ENCODE results near the gene CWC27. TPM values are rescaled to one million over a fixed set of nuclear protein-coding genes. Genes with fewer than 3 reads are reported as not detected.
A peak's percentile ranks its signal among the peaks of the same experiment; 100 is the strongest.

CWC27 gene
- polyA plus RNA-seq: 28.8 TPM

- Mint-ChIP-seq H3K4me1 (peaks cover 32 to 50% (median 44%) of the 10 kb centered on the region in 3 donors), H3K9me3 (no peaks in the 10 kb centered on the region), H3K27me3 (no peaks in the 10 kb centered on the region), H3K4me3 (peak within 1 kb of the TSS; percentile 92 to 100 (median 97)), H3K27ac (peak within 1 kb of the TSS; percentile 75 to 100 (median 96)), H3K36me3 (no peaks in the 10 kb centered on the region)
Observed at GRCh38 chr5:64768358-64769312, at the start of gene CWC27, which contains the start of gene SREK1IP1. Gene CWC27 (plus strand): TSS chr5:64768930. CDS start chr5:64769147, 217 bp downstream. Gene SREK1IP1 (minus strand): TSS chr5:64768691. CDS start chr5:64768517, 174 bp downstream.

- Mint-ChIP-seq H3K27ac (no peak overlapping the region), H3K4me1 (no peaks in the 10 kb centered on the region), H3K4me3 (no peak overlapping the region), H3K27me3 (no peaks in the 10 kb centered on the region), H3K9me3 (no peaks in the 10 kb centered on the region), H3K36me3 (peaks cover 20% of the 10 kb centered on the region)
Observed at GRCh38 chr5:64722588-64722987, 46.1 kb upstream of the CWC27 start.

DNA sequence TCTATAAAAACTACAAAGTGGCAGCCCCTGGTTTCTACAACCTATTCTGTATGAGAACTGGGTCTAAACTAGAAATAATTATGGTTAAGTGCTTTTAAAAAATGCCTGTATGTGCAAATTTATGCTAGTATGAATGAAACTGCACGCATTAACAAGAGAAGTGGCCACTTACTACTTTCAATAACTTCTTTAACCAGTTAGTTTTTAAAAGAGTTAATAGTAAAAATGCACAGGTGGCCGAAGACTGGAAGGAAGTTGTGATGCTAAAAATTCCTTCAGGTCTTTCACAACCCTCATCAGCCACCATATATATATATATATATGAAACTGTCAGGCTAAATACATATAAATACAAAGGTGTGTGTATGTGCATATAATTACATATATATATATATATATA is 41.6 kb upstream of the CWC27 start:
- Mint-ChIP-seq H3K4me3 (no peak overlapping the region), H3K27ac (no peak overlapping the region), H3K9me3 (no peaks in the 10 kb centered on the region), H3K27me3 (no peaks in the 10 kb centered on the region), H3K36me3 (peaks cover 27% of the 10 kb centered on the region), H3K4me1 (peaks cover 0 to 4% (median 0%) of the 10 kb centered on the region in 3 donors)

- H3K9me3 Mint-ChIP-seq: no peaks in the 10 kb centered on the region
- H3K4me3 Mint-ChIP-seq: no peak overlapping the region
- H3K27ac Mint-ChIP-seq: no peak overlapping the region
- H3K27me3 Mint-ChIP-seq: no peaks in the 10 kb centered on the region
- peaks cover 0 to 1% (median 0%) of the 10 kb centered on the region in 3 donors for H3K4me1 Mint-ChIP-seq
- peaks cover 4% of the 10 kb centered on the region for H3K36me3 Mint-ChIP-seq
Observed at GRCh38 chr5:64742411-64742810, 26.3 kb upstream of the CWC27 start.

DNA sequence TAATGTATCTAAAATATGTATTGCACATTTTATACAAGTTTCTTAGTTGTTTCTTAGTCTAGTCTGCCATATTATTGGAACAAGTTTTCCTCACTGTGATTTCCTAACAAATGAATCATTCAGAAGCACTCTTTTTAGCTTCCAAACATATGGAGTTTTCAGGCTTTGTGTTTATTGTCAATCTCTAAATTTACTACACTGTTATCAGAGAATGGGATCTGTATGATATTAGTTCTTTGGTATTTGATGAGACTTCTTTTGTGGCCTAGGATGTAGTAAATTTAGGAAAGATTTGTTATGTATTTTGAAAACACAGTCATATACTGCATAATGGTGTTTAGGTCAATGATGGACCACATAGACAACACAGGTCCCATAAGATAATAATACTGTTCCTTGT is 25.9 kb upstream of the CWC27 start:
- H3K4me3 Mint-ChIP-seq: no peak overlapping the region
- H3K27ac Mint-ChIP-seq: no peak overlapping the region
- peaks cover 0 to 1% (median 0%) of the 10 kb centered on the region in 3 donors for H3K4me1 Mint-ChIP-seq
- no peaks in the 10 kb centered on the region for H3K9me3 Mint-ChIP-seq
- H3K36me3 Mint-ChIP-seq: peaks cover 5% of the 10 kb centered on the region
- no peaks in the 10 kb centered on the region for H3K27me3 Mint-ChIP-seq

DNA sequence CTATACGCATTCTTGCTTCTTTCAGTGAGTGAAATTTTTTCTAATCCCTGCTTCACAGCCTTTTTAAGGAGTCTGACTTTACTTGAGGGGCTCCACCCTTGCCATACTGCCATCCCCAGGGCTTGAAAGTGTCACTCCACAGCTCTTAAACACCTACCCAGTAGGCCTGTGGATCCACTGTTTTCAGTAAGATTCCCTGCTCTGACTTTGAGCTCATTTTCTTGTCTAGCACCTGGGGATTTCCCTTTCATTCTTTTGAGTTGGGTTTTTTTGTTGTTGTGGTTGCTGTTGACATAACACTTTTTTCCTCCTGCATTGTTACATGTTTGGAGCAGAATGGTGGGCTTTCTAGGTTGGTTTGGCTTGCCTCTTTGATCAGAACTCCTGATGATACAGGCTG is 23.8 kb upstream of the CWC27 start:
- Mint-ChIP-seq H3K36me3 (peaks cover 8% of the 10 kb centered on the region), H3K4me1 (no peaks in the 10 kb centered on the region), H3K27me3 (no peaks in the 10 kb centered on the region), H3K27ac (no peak overlapping the region), H3K4me3 (peak overlapping the region in 1 of 4 donors; percentile 55), H3K9me3 (no peaks in the 10 kb centered on the region)

GRCh38 chr5:64746446-64746845 is 22.3 kb upstream of the CWC27 start:
- Mint-ChIP-seq H3K27me3 (no peaks in the 10 kb centered on the region), H3K4me1 (peaks cover 1 to 9% (median 3%) of the 10 kb centered on the region in 3 donors)

GRCh38 chr5:64749385-64749784 is 19.3 kb upstream of the CWC27 start:
- Mint-ChIP-seq H3K9me3 (no peaks in the 10 kb centered on the region), H3K27me3 (no peaks in the 10 kb centered on the region), H3K4me1 (peaks cover 1 to 9% (median 3%) of the 10 kb centered on the region in 3 donors), H3K4me3 (no peak overlapping the region), H3K36me3 (peaks cover 9% of the 10 kb centered on the region), H3K27ac (peak overlapping the region in 1 of 3 donors; percentile 34)

More at GRCh38 chr5:64746446-64746845, 22.3 kb upstream of the CWC27 start:
- H3K36me3 Mint-ChIP-seq: peaks cover 7% of the 10 kb centered on the region
- H3K27ac Mint-ChIP-seq: no peak overlapping the region
- no peaks in the 10 kb centered on the region for H3K9me3 Mint-ChIP-seq
- no peak overlapping the region for H3K4me3 Mint-ChIP-seq

- H3K4me1 Mint-ChIP-seq: peaks cover 13 to 17% (median 14%) of the 10 kb centered on the region in 3 donors
- no peak overlapping the region for H3K27ac Mint-ChIP-seq
- no peaks in the 10 kb centered on the region for H3K27me3 Mint-ChIP-seq
- H3K9me3 Mint-ChIP-seq: no peaks in the 10 kb centered on the region
- no peak overlapping the region for H3K4me3 Mint-ChIP-seq
- peaks cover 5% of the 10 kb centered on the region for H3K36me3 Mint-ChIP-seq
Observed at GRCh38 chr5:64754066-64754465, 14.7 kb upstream of the CWC27 start.

- no peaks in the 10 kb centered on the region for H3K27me3 Mint-ChIP-seq
- no peaks in the 10 kb centered on the region for H3K9me3 Mint-ChIP-seq
- H3K4me1 Mint-ChIP-seq: peaks cover 13 to 26% (median 15%) of the 10 kb centered on the region in 3 donors
- H3K27ac Mint-ChIP-seq: no peak overlapping the region
- H3K36me3 Mint-ChIP-seq: peaks cover 3% of the 10 kb centered on the region
- H3K4me3 Mint-ChIP-seq: no peak overlapping the region
Observed at GRCh38 chr5:64758901-64759300, 9.8 kb upstream of the CWC27 start.

GRCh38 chr5:64759960-64760660 is 8.6 kb upstream of the CWC27 start:
- peaks cover 1% of the 10 kb centered on the region for H3K36me3 Mint-ChIP-seq

DNA sequence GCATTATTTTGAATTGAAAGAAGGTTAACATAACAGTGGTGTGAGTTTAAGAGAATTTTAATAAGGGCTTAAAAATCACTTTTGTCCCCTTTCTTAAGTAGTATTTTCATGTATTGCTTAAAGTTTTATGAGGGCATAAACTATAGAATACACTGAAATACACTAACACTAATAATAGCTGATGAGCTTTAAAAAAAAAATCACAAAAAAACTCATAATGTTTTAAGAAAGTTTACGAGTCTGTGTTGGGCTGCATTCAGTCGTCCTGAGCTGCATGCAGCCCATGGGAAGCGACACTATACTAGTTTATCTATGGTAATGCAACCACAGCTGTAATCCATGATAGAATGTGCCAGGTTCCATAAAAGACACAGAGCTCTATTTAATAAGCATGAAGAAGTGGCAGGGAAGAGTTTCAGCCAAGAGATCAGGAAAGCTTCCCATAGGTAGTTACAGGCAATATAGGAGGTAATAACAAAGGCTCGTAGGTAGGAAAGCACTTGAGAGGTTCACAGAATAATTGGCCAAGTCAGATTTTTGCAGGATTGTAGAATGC is 4.7 kb upstream of the CWC27 start:
- Mint-ChIP-seq H3K36me3 (peaks cover 1% of the 10 kb centered on the region), H3K27me3 (no peaks in the 10 kb centered on the region), H3K4me3 (peak overlapping the region in 1 of 4 donors; percentile 42), H3K27ac (no peak overlapping the region), H3K4me1 (peaks cover 19 to 48% (median 20%) of the 10 kb centered on the region in 3 donors), H3K9me3 (no peaks in the 10 kb centered on the region)

More at GRCh38 chr5:64759960-64760660, 8.6 kb upstream of the CWC27 start:
- Mint-ChIP-seq H3K27me3 (no peaks in the 10 kb centered on the region), H3K9me3 (no peaks in the 10 kb centered on the region), H3K4me1 (peaks cover 13 to 28% (median 15%) of the 10 kb centered on the region in 3 donors), H3K4me3 (no peak overlapping the region), H3K27ac (no peak overlapping the region)

GRCh38 chr5:64765804-64766504 is 2.8 kb upstream of the CWC27 start:
- Mint-ChIP-seq H3K4me3 (peak overlapping the region in 2 of 4 donors; percentile 7 to 18), H3K36me3 (peaks cover 1% of the 10 kb centered on the region), H3K27ac (no peak overlapping the region)

GRCh38 chr5:64766941-64767340 is 1.8 kb upstream of the CWC27 start:
- Mint-ChIP-seq H3K9me3 (no peaks in the 10 kb centered on the region), H3K4me1 (peaks cover 25 to 43% (median 36%) of the 10 kb centered on the region in 3 donors), H3K4me3 (peak overlapping the region; percentile 92 to 100 (median 97)), H3K27ac (peak overlapping the region in 1 of 3 donors; percentile 36), H3K36me3 (no peaks in the 10 kb centered on the region), H3K27me3 (no peaks in the 10 kb centered on the region)

More at GRCh38 chr5:64765804-64766504, 2.8 kb upstream of the CWC27 start:
- peaks cover 23 to 44% (median 29%) of the 10 kb centered on the region in 3 donors for H3K4me1 Mint-ChIP-seq
- H3K9me3 Mint-ChIP-seq: no peaks in the 10 kb centered on the region
- H3K27me3 Mint-ChIP-seq: no peaks in the 10 kb centered on the region
